Measurements from ENCODE around the gene ZFP1. TPM values are rescaled to one million over a fixed set of nuclear protein-coding genes. Genes with fewer than 3 reads are reported as not detected.

Gene ZFP1
- total RNA-seq, 1 experiment from 2014 or later, result 22.6 TPM

- H3K9me3 ChIP-seq (ENCODE audit: low read depth, low read length, poor library complexity, severe bottlenecking), result peaks cover 10% of the 10 kb centered on the region
- no TSS peak for BruUV-seq (replicated peaks)
- ChIA-PET POLR2A (ENCODE audit: low non-redundant PET) (no interaction called here), CTCF (no interaction called here)
- H3K4me3 ChIP-seq (ENCODE audit: low read depth, low read length, poor library complexity, severe bottlenecking), result no peak overlapping the region
- no peak for DNase-seq (ENCODE audit: low spot score)
- intact Hi-C loops (cut with micrococcal nuclease; ENCODE audit: unreplicated experiment), result no loop called here
- peaks cover 5% of the 10 kb centered on the region for H3K4me1 ChIP-seq (ENCODE audit: insufficient read depth, low read length, poor library complexity, severe bottlenecking)
- no peak overlapping the region for H3K27ac ChIP-seq (ENCODE audit: low read depth, low read length, poor library complexity, severe bottlenecking)
- no peaks in the 10 kb centered on the region for H3K27me3 ChIP-seq (replicated peaks; ENCODE audit: insufficient read depth, low read depth, low read length, poor library complexity)
- TF ChIP-seq EZH2 (IDR thresholded peaks at IDR 0.05; ENCODE audit: borderline replicate concordance, low read depth, low read length, poor library complexity, severe bottlenecking) (no peak), CTCF (conservative IDR thresholded peaks at IDR 0.05; ENCODE audit: low read depth, low read length) (no peak)
- no peaks in the 10 kb centered on the region for H3K36me3 ChIP-seq (ENCODE audit: insufficient read depth, low read length, poor library complexity, severe bottlenecking)
Observed at GRCh38 chr16:75120253-75120652, 28.1 kb upstream of the ZFP1 start.

GRCh38 chr16:75121949-75122568, 26.3 kb upstream of the ZFP1 start:
- DNase-seq (ENCODE audit: low spot score), result no peak

DNA sequence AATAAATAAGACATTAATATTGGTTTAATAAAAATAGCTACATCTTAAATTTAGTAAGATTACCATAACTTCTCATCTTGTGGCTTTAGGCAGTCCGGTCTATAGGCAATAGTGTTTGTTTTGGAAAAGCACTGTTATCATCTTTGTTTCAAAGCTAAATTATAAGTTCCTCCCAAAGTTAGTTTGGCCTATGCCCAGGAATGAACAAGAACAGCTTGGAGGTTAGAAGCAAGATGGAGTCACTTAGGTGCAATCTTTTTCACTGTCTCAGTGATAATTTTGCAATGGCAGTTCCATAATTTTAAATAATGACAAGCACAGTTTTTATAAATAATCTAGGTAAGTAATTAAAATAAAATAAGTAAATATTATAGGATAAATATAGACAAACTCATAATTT, 25.7 kb upstream of the ZFP1 start:
- H3K4me1 ChIP-seq (ENCODE audit: insufficient read depth, low read length, poor library complexity, severe bottlenecking), result no peaks in the 10 kb centered on the region
- BruUV-seq (replicated peaks), result no TSS peak
- no peaks in the 10 kb centered on the region for H3K36me3 ChIP-seq (ENCODE audit: insufficient read depth, low read length, poor library complexity, severe bottlenecking)
- peaks cover 10% of the 10 kb centered on the region for H3K9me3 ChIP-seq (ENCODE audit: low read depth, low read length, poor library complexity, severe bottlenecking)
- ChIA-PET POLR2A (ENCODE audit: low non-redundant PET) (no interaction called here), CTCF (no interaction called here)
- no peak for TF ChIP-seq EZH2 (IDR thresholded peaks at IDR 0.05; ENCODE audit: borderline replicate concordance, low read depth, low read length, poor library complexity, severe bottlenecking)
- no peak overlapping the region for H3K27ac ChIP-seq (ENCODE audit: low read depth, low read length, poor library complexity, severe bottlenecking)
- H3K4me3 ChIP-seq (ENCODE audit: low read depth, low read length, poor library complexity, severe bottlenecking), result no peak overlapping the region
- H3K27me3 ChIP-seq (replicated peaks; ENCODE audit: insufficient read depth, low read depth, low read length, poor library complexity), result no peaks in the 10 kb centered on the region
- DNase-seq (ENCODE audit: low spot score), result no peak
- intact Hi-C loops (cut with micrococcal nuclease; ENCODE audit: unreplicated experiment), result no loop called here

More at GRCh38 chr16:75121949-75122568, 26.3 kb upstream of the ZFP1 start:
- Histone ChIP-seq H3K27ac (ENCODE audit: low read depth, low read length, poor library complexity, severe bottlenecking) (no peak overlapping the region), H3K4me1 (ENCODE audit: insufficient read depth, low read length, poor library complexity, severe bottlenecking) (no peaks in the 10 kb centered on the region), H3K36me3 (ENCODE audit: insufficient read depth, low read length, poor library complexity, severe bottlenecking) (no peaks in the 10 kb centered on the region), H3K4me3 (ENCODE audit: low read depth, low read length, poor library complexity, severe bottlenecking) (no peak overlapping the region), H3K9me3 (ENCODE audit: low read depth, low read length, poor library complexity, severe bottlenecking) (peaks cover 10% of the 10 kb centered on the region), H3K27me3 (replicated peaks; ENCODE audit: insufficient read depth, low read depth, low read length, poor library complexity) (no peaks in the 10 kb centered on the region)
- TF ChIP-seq EZH2 (IDR thresholded peaks at IDR 0.05; ENCODE audit: borderline replicate concordance, low read depth, low read length, poor library complexity, severe bottlenecking), result no peak
- TF ChIP-seq CTCF (conservative IDR thresholded peaks at IDR 0.05; ENCODE audit: low read depth, low read length), result no peak
- ChIA-PET POLR2A (ENCODE audit: low non-redundant PET) (no interaction called here), CTCF (no interaction called here)
- intact Hi-C loops (cut with micrococcal nuclease; ENCODE audit: unreplicated experiment), result no loop called here
- no TSS peak for BruUV-seq (replicated peaks)

All from A673 (cell line).